ENCODE results near the gene SORCS2. TPM values are rescaled to one million over a fixed set of nuclear protein-coding genes. Genes with fewer than 3 reads are reported as not detected.

Gene SORCS2
- total RNA-seq, 1 donor from 2014 or later = 29.5 TPM

DNA sequence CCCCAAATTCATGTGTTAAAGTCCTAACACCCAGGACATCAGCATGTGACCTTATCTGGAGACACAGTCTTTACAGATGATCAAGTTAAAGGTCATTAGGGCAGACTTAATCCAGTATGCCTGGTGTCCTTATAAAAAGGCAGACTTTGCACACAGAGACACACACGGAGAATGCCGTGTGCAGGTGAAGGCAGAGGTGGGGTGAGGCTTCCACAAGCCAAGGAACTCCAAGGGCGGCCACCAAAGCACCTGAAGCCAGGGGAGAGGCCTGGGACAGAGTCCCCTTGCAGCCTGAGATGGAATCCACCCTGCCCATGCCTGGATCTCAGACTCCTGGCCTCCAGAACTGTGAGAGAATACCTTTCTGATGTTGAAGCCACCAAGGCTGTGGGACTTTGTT is 26.1 kb upstream of the SORCS2 start:
- H3K4me3 Mint-ChIP-seq (ENCODE audit: unreplicated experiment) = no peak overlapping the region
- peaks cover 8% of the 10 kb centered on the region for H3K4me1 Mint-ChIP-seq (ENCODE audit: low read depth, unreplicated experiment)
- H3K27me3 Mint-ChIP-seq (ENCODE audit: unreplicated experiment) = peaks cover 7% of the 10 kb centered on the region
- no peak overlapping the region for H3K27ac Mint-ChIP-seq (ENCODE audit: unreplicated experiment)
- peaks cover 9% of the 10 kb centered on the region for H3K9me3 Mint-ChIP-seq (ENCODE audit: unreplicated experiment)
- DNase-seq = no peak
- peaks cover 11% of the 10 kb centered on the region for H3K36me3 Mint-ChIP-seq (ENCODE audit: unreplicated experiment)
- TF ChIP-seq, protein P1, sequence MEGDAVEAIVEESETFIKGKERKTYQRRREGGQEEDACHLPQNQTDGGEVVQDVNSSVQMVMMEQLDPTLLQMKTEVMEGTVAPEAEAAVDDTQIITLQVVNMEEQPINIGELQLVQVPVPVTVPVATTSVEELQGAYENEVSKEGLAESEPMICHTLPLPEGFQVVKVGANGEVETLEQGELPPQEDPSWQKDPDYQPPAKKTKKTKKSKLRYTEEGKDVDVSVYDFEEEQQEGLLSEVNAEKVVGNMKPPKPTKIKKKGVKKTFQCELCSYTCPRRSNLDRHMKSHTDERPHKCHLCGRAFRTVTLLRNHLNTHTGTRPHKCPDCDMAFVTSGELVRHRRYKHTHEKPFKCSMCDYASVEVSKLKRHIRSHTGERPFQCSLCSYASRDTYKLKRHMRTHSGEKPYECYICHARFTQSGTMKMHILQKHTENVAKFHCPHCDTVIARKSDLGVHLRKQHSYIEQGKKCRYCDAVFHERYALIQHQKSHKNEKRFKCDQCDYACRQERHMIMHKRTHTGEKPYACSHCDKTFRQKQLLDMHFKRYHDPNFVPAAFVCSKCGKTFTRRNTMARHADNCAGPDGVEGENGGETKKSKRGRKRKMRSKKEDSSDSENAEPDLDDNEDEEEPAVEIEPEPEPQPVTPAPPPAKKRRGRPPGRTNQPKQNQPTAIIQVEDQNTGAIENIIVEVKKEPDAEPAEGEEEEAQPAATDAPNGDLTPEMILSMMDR (IDR thresholded peaks at IDR 0.05; ENCODE audit: partially characterized antibody, unreplicated experiment) = no peak

DNA sequence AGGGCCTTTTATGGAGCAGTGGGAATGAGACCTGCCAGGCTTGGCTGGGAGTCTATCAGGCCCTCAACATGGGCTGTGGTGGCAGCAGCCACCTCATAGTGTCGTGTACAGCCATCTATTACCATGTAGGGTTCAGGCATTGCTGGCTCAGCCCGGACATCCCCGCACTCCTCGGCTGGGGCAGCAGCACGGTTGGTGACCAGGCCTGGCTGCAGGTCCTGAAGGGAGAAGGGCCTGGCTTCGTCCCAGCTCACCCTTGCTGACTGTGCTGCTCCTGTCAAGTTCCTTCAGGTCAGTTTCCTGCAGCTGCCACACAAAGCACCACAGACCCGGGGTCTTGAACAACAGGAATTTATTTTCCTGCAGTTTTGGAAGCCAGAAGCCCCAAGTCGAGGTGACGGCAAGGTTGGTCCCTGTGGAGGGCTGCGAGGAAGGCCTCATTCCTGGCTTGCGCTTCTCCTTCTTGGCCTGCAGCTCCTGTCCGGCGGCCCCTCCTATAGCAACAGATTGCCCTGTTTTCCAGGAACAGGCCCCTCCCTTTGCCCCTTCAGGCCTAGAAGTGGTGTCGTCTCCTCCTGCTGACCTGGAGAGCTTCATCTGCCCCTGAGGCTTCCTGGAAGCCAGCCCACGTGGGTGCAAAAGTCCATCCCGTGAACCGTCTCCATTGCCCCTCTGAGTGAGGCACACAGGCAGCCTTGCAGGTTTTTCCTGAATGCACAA is 25.2 kb upstream of the SORCS2 start:
- TF ChIP-seq, protein P1 (IDR thresholded peaks at IDR 0.05; ENCODE audit: partially characterized antibody, unreplicated experiment) = no peak
- H3K27ac Mint-ChIP-seq (ENCODE audit: unreplicated experiment) = no peak overlapping the region
- peaks cover 11% of the 10 kb centered on the region for H3K36me3 Mint-ChIP-seq (ENCODE audit: unreplicated experiment)
- H3K4me3 Mint-ChIP-seq (ENCODE audit: unreplicated experiment) = no peak overlapping the region
- H3K4me1 Mint-ChIP-seq (ENCODE audit: low read depth, unreplicated experiment) = peaks cover 11% of the 10 kb centered on the region
- H3K27me3 Mint-ChIP-seq (ENCODE audit: unreplicated experiment) = peaks cover 7% of the 10 kb centered on the region
- no peak for DNase-seq
- H3K9me3 Mint-ChIP-seq (ENCODE audit: unreplicated experiment) = peaks cover 10% of the 10 kb centered on the region

DNA sequence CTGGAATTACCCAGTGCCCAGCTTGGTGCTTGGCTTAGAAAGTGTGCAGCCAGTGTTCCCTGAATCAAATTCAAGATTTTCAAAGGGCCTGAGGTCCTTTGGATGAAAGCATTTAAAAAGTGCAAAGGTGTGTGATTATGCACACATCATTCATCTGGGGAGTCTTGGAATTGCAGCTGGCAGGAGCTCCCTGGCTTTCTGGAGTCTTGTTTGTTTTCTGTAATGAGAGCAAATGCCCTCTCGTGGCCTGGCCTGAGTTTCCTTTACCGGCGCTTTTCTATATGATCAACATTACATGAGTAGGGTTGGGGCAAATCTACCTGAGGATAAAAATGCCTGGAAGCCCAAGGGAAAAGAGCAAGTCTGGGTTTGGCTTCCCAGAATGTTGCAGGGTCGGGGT is 24.6 kb upstream of the SORCS2 start:
- TF ChIP-seq, protein P1 (IDR thresholded peaks at IDR 0.05; ENCODE audit: partially characterized antibody, unreplicated experiment) = no peak
- Mint-ChIP-seq H3K36me3 (ENCODE audit: unreplicated experiment) (peaks cover 11% of the 10 kb centered on the region), H3K9me3 (ENCODE audit: unreplicated experiment) (peaks cover 13% of the 10 kb centered on the region), H3K27me3 (ENCODE audit: unreplicated experiment) (peaks cover 7% of the 10 kb centered on the region), H3K4me3 (ENCODE audit: unreplicated experiment) (no peak overlapping the region), H3K4me1 (ENCODE audit: low read depth, unreplicated experiment) (peaks cover 11% of the 10 kb centered on the region), H3K27ac (ENCODE audit: unreplicated experiment) (no peak overlapping the region)
- no peak for DNase-seq

DNA sequence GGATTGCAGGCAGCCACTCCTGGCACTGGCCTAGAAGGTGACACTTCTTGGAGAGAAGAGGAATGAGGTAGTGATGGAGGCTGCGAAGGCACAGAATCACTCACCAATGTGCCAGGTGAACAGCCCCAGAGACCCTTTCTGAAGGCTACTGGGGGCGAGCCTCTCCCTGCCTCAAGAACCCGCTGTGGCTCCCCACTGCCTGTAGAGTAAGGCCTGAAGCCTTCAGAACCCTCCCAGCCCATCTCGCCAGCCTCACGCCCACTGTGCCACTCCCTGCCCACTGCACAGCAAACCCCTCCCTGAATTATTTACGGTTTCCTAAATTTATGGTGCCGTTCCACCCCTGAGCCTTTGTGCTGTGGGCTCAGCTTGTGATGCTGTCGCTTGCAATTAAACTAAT is 24.2 kb upstream of the SORCS2 start:
- H3K4me1 Mint-ChIP-seq (ENCODE audit: low read depth, unreplicated experiment) = peaks cover 10% of the 10 kb centered on the region
- H3K9me3 Mint-ChIP-seq (ENCODE audit: unreplicated experiment) = peaks cover 13% of the 10 kb centered on the region
- no peak overlapping the region for H3K4me3 Mint-ChIP-seq (ENCODE audit: unreplicated experiment)
- H3K27ac Mint-ChIP-seq (ENCODE audit: unreplicated experiment) = no peak overlapping the region
- peaks cover 7% of the 10 kb centered on the region for H3K27me3 Mint-ChIP-seq (ENCODE audit: unreplicated experiment)
- TF ChIP-seq, protein P1 (IDR thresholded peaks at IDR 0.05; ENCODE audit: partially characterized antibody, unreplicated experiment) = no peak
- peaks cover 11% of the 10 kb centered on the region for H3K36me3 Mint-ChIP-seq (ENCODE audit: unreplicated experiment)
- DNase-seq = no peak

DNA sequence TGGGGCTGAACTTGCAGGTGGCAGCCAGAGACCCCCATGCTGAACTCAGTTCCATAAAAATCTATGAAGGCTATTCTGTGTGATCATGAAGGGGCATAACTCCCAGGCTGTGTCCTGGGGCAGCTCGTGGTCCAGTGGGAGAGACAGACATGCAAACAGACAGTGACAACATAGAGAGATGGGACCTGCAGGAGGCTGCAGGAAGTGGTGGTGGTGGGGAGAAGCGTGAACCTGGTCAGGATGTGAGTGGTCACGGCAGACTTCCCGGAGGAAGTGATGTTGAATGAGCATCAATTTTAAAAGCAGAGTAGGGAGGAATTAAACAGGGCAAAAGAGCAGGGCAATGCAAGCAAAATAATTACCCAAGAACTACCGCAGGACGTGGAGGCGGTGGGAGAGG is 23.2 kb upstream of the SORCS2 start:
- Mint-ChIP-seq H3K36me3 (ENCODE audit: unreplicated experiment) (peaks cover 7% of the 10 kb centered on the region), H3K27ac (ENCODE audit: unreplicated experiment) (no peak overlapping the region), H3K9me3 (ENCODE audit: unreplicated experiment) (peaks cover 13% of the 10 kb centered on the region), H3K4me3 (ENCODE audit: unreplicated experiment) (no peak overlapping the region), H3K27me3 (ENCODE audit: unreplicated experiment) (peaks cover 6% of the 10 kb centered on the region), H3K4me1 (ENCODE audit: low read depth, unreplicated experiment) (peaks cover 10% of the 10 kb centered on the region)
- TF ChIP-seq, protein P1 (IDR thresholded peaks at IDR 0.05; ENCODE audit: partially characterized antibody, unreplicated experiment) = no peak
- DNase-seq = no peak
